ENCODE measurements around the gene NTF3. TPM values are rescaled to one million over a fixed set of nuclear protein-coding genes. Genes with fewer than 3 reads are reported as not detected.

The NTF3 gene
- total and polyA plus RNA-seq, 5 donors: 0.53 to 1.9 (median 1.7) TPM

DNA sequence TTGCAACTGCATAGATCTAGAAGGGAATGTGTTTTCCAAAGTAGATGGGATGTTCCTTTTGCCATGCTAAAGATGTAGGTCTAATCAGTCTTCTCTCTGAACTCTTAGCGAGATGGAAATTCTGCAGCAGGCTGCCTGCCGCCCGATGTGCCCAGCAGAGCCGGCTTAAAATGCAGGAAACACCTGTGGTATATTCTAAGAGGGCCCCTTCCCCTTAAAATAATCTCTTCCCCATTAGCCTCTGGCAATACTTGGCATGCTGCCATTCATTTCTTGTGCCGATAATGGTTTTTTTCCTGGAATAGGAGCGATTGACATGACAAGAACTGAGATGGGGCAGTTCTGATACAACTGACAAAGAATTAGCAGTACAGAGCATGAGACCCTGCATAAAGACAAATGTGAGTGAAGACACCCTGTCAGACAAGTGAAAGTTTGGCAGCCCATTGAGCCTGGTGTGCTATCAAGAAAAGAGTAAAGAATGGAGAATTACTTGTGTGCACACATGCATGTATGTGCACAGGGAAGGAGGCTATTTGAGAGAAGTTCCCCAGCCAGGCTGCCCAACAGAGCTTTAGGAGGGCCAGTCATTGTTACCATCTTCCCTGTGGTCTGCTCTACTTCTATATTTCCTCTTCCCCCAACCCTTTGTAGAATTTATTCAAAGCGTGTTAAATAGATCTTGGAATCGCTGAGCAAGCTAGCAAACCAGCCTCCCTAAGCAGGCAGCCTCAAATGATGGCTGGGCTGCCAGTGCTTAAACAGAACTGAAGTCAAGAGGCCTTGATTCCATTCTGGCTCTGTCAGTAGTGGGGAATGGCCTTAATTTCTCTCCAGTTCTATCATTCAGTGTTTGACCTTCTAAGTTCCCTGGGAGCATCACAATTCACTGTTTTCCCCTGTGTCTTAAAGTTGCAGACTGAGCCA, 29.6 kb upstream of the NTF3 start:
- no peaks in the 10 kb centered on the region for H3K9me3 ChIP-seq (ENCODE audit: control insufficient read depth, low read length)
- intact Hi-C loops (cut with DNase I): no loop called here
- WGBS: 64% methylated on average over 8 of the region's 8 CpGs

DNA sequence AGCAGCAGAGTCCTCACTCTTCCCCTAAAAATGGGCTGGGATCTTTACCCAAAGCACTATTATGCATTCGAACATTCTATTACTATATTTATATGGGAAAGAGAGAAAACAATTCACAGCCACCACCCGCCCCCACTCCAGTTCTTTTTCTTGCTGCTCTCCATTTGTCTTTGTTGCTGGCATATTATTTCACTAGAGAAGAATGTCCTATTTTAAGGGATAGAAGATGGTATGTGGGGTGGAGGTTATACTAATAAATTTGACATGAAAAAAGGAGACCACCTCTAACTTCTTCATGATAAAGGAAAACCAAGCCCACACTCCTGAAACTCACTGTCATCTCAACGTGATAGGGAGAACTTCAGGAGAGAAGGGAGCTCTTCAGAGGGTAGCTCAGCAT, 28.5 kb upstream of the NTF3 start:
- H3K4me3 ChIP-seq (ENCODE audit: low read length): no peak overlapping the region
- H3K27ac ChIP-seq (ENCODE audit: low read length): no peak overlapping the region
- ATAC-seq (no peak), DNase-seq (no peak)
- no peaks in the 10 kb centered on the region for H3K4me1 ChIP-seq (ENCODE audit: control insufficient read depth, insufficient read depth, low read length)
- peaks cover 2% of the 10 kb centered on the region for H3K27me3 ChIP-seq (ENCODE audit: control insufficient read depth, insufficient read depth)
- intact Hi-C loops (cut with DNase I): no loop called here
- H3K9me3 ChIP-seq (ENCODE audit: control insufficient read depth, low read length): no peaks in the 10 kb centered on the region
- WGBS: 61% methylated on average over 3 of the region's 3 CpGs

More for the DNA sequence above, 29.6 kb upstream of the NTF3 start:
- no peak for DNase-seq
- Histone ChIP-seq H3K4me1 (ENCODE audit: control insufficient read depth, insufficient read depth, low read length) (no peaks in the 10 kb centered on the region), H3K4me3 (ENCODE audit: low read length) (no peak overlapping the region), H3K27ac (ENCODE audit: low read length) (no peak overlapping the region), H3K27me3 (ENCODE audit: control insufficient read depth, insufficient read depth) (peaks cover 2% of the 10 kb centered on the region)
- ATAC-seq: no peak

GRCh38 chr12:5407034-5407856, 24.7 kb upstream of the NTF3 start:
- Histone ChIP-seq H3K4me1 (ENCODE audit: control insufficient read depth, insufficient read depth, low read length) (no peaks in the 10 kb centered on the region), H3K9me3 (ENCODE audit: control insufficient read depth, low read length) (no peaks in the 10 kb centered on the region)
- 52% methylated on average over 6 of the region's 6 CpGs for WGBS

GRCh38 chr12:5409619-5410018, 22.3 kb upstream of the NTF3 start:
- Histone ChIP-seq H3K4me1 (ENCODE audit: control insufficient read depth, insufficient read depth, low read length) (no peaks in the 10 kb centered on the region), H3K4me3 (ENCODE audit: low read length) (no peak overlapping the region), H3K9me3 (ENCODE audit: control insufficient read depth, low read length) (no peaks in the 10 kb centered on the region), H3K27me3 (ENCODE audit: control insufficient read depth, insufficient read depth) (peaks cover 2% of the 10 kb centered on the region), H3K27ac (ENCODE audit: low read length) (no peak overlapping the region)
- WGBS: 45% methylated on average over 1 of the region's 1 CpG
- ATAC-seq (no peak), DNase-seq (no peak)
- intact Hi-C loops (cut with DNase I): no loop called here

More at GRCh38 chr12:5407034-5407856, 24.7 kb upstream of the NTF3 start:
- ATAC-seq (no peak), DNase-seq (no peak)
- Histone ChIP-seq H3K4me3 (ENCODE audit: low read length) (no peak overlapping the region), H3K27ac (ENCODE audit: low read length) (no peak overlapping the region), H3K27me3 (ENCODE audit: control insufficient read depth, insufficient read depth) (peaks cover 2% of the 10 kb centered on the region)
- intact Hi-C loops (cut with DNase I): no loop called here

- WGBS: 92% methylated on average over 1 of the region's 1 CpG
- intact Hi-C loops (cut with DNase I): no loop called here
- no peak overlapping the region for H3K27ac ChIP-seq (ENCODE audit: low read length)
- H3K27me3 ChIP-seq (ENCODE audit: control insufficient read depth, insufficient read depth): no peaks in the 10 kb centered on the region
- no peaks in the 10 kb centered on the region for H3K4me1 ChIP-seq (ENCODE audit: control insufficient read depth, insufficient read depth, low read length)
- ATAC-seq (no peak), DNase-seq (no peak)
- H3K4me3 ChIP-seq (ENCODE audit: low read length): no peak overlapping the region
- H3K9me3 ChIP-seq (ENCODE audit: control insufficient read depth, low read length): no peaks in the 10 kb centered on the region
These were observed 15.3 kb upstream of the NTF3 start for GRCh38 chr12:5416571-5416970.

GRCh38 chr12:5417500-5417899, 14.4 kb upstream of the NTF3 start:
- intact Hi-C loops (cut with DNase I): no loop called here
- Histone ChIP-seq H3K4me1 (ENCODE audit: control insufficient read depth, insufficient read depth, low read length) (no peaks in the 10 kb centered on the region), H3K27me3 (ENCODE audit: control insufficient read depth, insufficient read depth) (no peaks in the 10 kb centered on the region), H3K27ac (ENCODE audit: low read length) (no peak overlapping the region), H3K4me3 (ENCODE audit: low read length) (no peak overlapping the region), H3K9me3 (ENCODE audit: control insufficient read depth, low read length) (no peaks in the 10 kb centered on the region)
- no peak for ATAC-seq
- no peak for DNase-seq

- intact Hi-C loops (cut with DNase I): no loop called here
- 19% methylated on average over 14 of the region's 14 CpGs for WGBS
- peak in 1 of 2 donors; percentile 42 for ATAC-seq
- Histone ChIP-seq H3K27ac (ENCODE audit: low read length) (no peak overlapping the region), H3K4me3 (ENCODE audit: low read length) (no peak overlapping the region), H3K9me3 (ENCODE audit: control insufficient read depth, low read length) (no peaks in the 10 kb centered on the region), H3K4me1 (ENCODE audit: control insufficient read depth, insufficient read depth, low read length) (peaks cover 3% of the 10 kb centered on the region), H3K27me3 (ENCODE audit: control insufficient read depth, insufficient read depth) (no peaks in the 10 kb centered on the region)
- DNase-seq: no peak
These were observed 3.3 kb upstream of the NTF3 start for GRCh38 chr12:5428332-5429221.

DNA sequence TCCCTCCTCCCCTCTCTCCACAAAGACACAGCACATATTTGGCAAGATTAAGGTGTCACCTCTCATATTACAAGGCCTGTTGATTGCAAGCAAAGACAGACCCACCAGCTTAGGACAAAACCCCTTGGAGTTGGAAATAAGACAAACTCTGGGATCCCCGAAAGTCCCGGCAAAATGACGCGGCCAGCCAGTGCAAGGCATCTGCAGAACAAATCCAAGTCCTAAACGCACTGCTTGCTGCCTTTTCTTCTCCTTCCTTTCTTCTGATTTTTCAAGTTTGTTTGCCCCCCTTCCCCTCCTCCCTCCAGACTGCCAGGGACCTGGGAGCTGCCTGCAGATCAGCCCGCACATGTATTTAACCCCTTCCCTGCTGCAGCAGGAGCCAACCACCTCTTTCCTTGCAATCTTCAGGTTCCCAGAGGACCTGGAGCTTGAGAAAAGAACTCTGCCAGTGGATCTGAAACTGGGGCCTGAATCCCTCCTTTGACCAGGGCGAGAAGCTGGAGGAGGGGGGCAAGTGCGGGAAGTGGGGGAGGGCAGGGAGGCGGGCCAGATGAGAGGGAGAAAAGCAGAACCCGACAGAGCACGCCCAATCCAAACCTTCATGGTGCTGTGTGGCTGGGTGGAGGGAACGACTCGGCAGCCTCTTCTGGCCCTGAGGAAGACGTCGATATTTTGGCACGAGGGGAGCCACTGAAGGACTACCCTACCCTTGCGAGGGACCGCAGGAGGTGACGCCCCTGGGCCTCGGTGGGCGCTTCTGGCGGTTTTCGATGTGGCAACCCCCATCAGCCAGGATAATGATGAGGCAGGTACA, 2.0 kb upstream of the NTF3 start:
- WGBS: 17% methylated on average over 23 of the region's 23 CpGs
- Histone ChIP-seq H3K27me3 (ENCODE audit: control insufficient read depth, insufficient read depth) (no peaks in the 10 kb centered on the region), H3K9me3 (ENCODE audit: control insufficient read depth, low read length) (no peaks in the 10 kb centered on the region), H3K4me1 (ENCODE audit: control insufficient read depth, insufficient read depth, low read length) (peaks cover 3% of the 10 kb centered on the region), H3K27ac (ENCODE audit: low read length) (no peak overlapping the region), H3K4me3 (ENCODE audit: low read length) (peak overlapping the region; percentile 88)
- intact Hi-C loops (cut with DNase I): loop anchor here in 1 of 4 donors (10.0 kb wide), 1 partner anchor 365 kb away; no protein-coding TSS in a partner anchor
- DNase-seq (peak in 2 of 3 donors; percentile 32 to 54), ATAC-seq (no peak)

GRCh38 chr12:5430641-5431603, 986 bp upstream of the NTF3 start:
- H3K27me3 ChIP-seq (ENCODE audit: control insufficient read depth, insufficient read depth): no peaks in the 10 kb centered on the region
- intact Hi-C loops (cut with DNase I): loop anchor here in 1 of 4 donors (10.0 kb wide), 1 partner anchor 364 kb away; no protein-coding TSS in a partner anchor
- peak; percentile 30 to 51 (median 50) for DNase-seq
- ATAC-seq: peak in 1 of 2 donors; percentile 36
- H3K4me3 ChIP-seq (ENCODE audit: low read length): peak overlapping the region; percentile 88
- no peaks in the 10 kb centered on the region for H3K9me3 ChIP-seq (ENCODE audit: control insufficient read depth, low read length)
- peaks cover 3% of the 10 kb centered on the region for H3K4me1 ChIP-seq (ENCODE audit: control insufficient read depth, insufficient read depth, low read length)
- 3% methylated on average over 58 of the region's 58 CpGs for WGBS
- no peak overlapping the region for H3K27ac ChIP-seq (ENCODE audit: low read length)
